ENCODE results near the gene TBC1D12. TPM values are rescaled to one million over a fixed set of nuclear protein-coding genes. Genes with fewer than 3 reads are reported as not detected.
"Not testable (repeated sequence)": the region's sequence is repeated elsewhere in the genome, so short reads cannot be mapped to it uniquely, and the experiment has no call there.

Gene TBC1D12
- total and polyA plus RNA-seq, 3 donors from 2014 or later, result 19.4 to 23.1 (median 22.3) TPM

- Histone ChIP-seq H3K27ac (no peak overlapping the region), H3K36me3 (ENCODE audit: low read depth, missing control alignments) (no peaks in the 10 kb centered on the region), H3K4me3 (no peak overlapping the region), H3K9me3 (no peaks in the 10 kb centered on the region), H3K4me1 (no peaks in the 10 kb centered on the region), H3K27me3 (no peaks in the 10 kb centered on the region)
- 64 to 93% methylated on average over 2 of the region's 2 CpGs for WGBS, 2 donors
- TF ChIP-seq POLR2A (IDR thresholded peaks at IDR 0.05) (no peak), CTCF (IDR thresholded peaks at IDR 0.05) (no peak)
- intact Hi-C loops (cut with DNase I; ENCODE audit: low total_unique reads), result no loop called here
- DNase-seq, result no peak
These were observed 18.8 kb upstream of the TBC1D12 start for GRCh38 chr10:94383530-94383929.

GRCh38 chr10:94385733-94386132 lies 16.6 kb upstream of the TBC1D12 start:
- H3K9me3 ChIP-seq; H3K4me3 ChIP-seq; H3K4me1 ChIP-seq; DNase-seq; H3K36me3 ChIP-seq (ENCODE audit: low read depth, missing control alignments); H3K27me3 ChIP-seq; intact Hi-C loops (cut with DNase I; ENCODE audit: low total_unique reads); H3K27ac ChIP-seq: not testable (repeated sequence)
- 95 to 100% methylated on average over 3 of the region's 3 CpGs for WGBS, 2 donors

- WGBS, 2 donors, result 88 to 93% methylated on average over 9 of the region's 9 CpGs
- DNase-seq; H3K4me1 ChIP-seq; H3K36me3 ChIP-seq (ENCODE audit: low read depth, missing control alignments); H3K27ac ChIP-seq; intact Hi-C loops (cut with DNase I; ENCODE audit: low total_unique reads); H3K9me3 ChIP-seq; H3K4me3 ChIP-seq; H3K27me3 ChIP-seq: not testable (repeated sequence)
These were observed 10.2 kb upstream of the TBC1D12 start for GRCh38 chr10:94392117-94392516.

GRCh38 chr10:94397549-94398370 lies 4.6 kb upstream of the TBC1D12 start:
- TF ChIP-seq POLR2A (IDR thresholded peaks at IDR 0.05) (no peak), CTCF (IDR thresholded peaks at IDR 0.05) (no peak)
- no peaks in the 10 kb centered on the region for H3K9me3 ChIP-seq

GRCh38 chr10:94398762-94399161 lies 3.6 kb upstream of the TBC1D12 start:
- intact Hi-C loops (cut with DNase I; ENCODE audit: low total_unique reads), result no loop called here
- Histone ChIP-seq H3K4me1 (no peaks in the 10 kb centered on the region), H3K27me3 (no peaks in the 10 kb centered on the region), H3K4me3 (no peak overlapping the region), H3K27ac (no peak overlapping the region), H3K36me3 (ENCODE audit: low read depth, missing control alignments) (no peaks in the 10 kb centered on the region), H3K9me3 (no peaks in the 10 kb centered on the region)
- 88 to 89% methylated on average over 6 of the region's 6 CpGs for WGBS, 2 donors
- TF ChIP-seq POLR2A (IDR thresholded peaks at IDR 0.05), result no peak
- TF ChIP-seq CTCF (IDR thresholded peaks at IDR 0.05), result no peak
- no peak for DNase-seq

More at GRCh38 chr10:94397549-94398370, 4.6 kb upstream of the TBC1D12 start:
- no peaks in the 10 kb centered on the region for H3K4me1 ChIP-seq
- H3K27ac ChIP-seq, result no peak overlapping the region
- intact Hi-C loops (cut with DNase I; ENCODE audit: low total_unique reads), result no loop called here
- H3K36me3 ChIP-seq (ENCODE audit: low read depth, missing control alignments), result no peaks in the 10 kb centered on the region
- H3K27me3 ChIP-seq, result no peaks in the 10 kb centered on the region
- no peak for DNase-seq
- no peak overlapping the region for H3K4me3 ChIP-seq
- WGBS, 2 donors, result 74 to 81% methylated on average over 12 of the region's 12 CpGs

All from testis (tissue), 3 donors.